NCI-H2196 treated with DMSO at 0.1 percent for 48 hours (cell line): ENCODE results near the gene JPH2.

Source experiments
- DNase-seq: peaks from one replicate; lab custom pipeline; 2025; ENCODE audit not compliant: unreplicated experiment; lab: John Stamatoyannopoulos, UW

The JPH2 gene

DNA sequence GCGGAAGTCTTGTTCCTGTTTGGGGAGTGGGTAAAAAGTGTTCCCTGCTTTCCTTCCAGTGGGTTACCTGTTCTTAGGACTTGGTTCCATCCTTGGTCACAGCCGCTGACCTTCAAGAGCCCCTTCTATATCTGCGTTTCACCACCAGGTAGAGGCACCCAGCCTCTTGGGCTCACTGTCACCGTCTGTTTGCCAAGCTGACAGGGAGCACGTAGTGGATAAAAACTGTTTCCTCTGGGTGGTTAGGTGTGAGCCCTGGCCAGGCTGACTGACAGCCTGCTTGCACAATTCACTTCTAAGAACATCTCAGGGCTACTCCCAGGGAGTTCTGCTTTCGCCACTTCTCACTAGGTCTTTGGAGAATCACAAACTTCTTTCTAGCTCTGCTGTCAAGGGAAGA is 1.8 kb upstream of the JPH2 start:
- DNase-seq, result no peak

DNA sequence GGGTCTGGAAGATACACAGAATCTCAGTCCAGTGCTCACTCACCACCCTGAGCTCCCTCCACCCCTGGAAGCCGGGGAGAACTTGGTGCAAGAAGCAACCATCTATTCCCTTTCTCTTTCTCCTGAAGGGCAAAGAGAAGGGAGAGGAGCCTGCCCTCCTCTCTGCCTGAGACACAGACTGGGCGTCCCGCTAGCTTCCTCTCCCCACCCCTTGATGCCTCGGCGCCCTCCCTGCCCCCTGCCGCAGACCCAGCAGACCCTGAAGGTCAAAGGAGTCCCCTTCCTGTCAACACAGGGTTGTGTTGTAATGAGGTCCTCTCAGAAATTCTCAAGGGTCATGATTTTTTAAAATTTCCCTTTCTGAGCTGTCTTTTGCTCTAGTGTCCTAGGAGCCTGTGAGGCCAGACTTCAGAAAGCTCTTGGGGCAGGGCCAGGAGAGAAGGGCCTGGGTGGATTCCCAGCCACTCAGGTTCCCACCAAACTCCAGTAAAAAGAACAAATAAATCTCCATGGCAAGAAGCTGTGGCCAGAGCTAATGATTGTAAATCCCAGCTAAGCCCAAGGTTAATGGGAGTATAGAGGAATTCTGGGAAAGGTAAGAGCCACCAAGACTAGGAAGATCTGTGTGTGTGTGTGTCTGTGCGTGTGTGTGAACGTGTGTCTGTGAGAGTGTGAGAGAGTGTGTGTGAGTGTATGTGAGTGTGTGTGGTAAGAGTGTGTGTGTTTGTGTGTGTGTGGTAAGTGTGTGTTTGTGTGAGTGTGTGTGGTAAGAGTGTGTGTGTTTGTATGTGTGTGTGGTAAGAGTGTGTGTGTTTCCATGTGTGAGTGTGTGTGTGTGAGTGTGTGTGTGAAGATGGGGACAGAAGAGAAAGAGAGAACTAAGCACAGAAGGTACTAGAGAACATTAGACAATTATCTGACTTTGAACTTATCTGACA is 1.1 kb upstream of the JPH2 start:
- no peak for DNase-seq

DNA sequence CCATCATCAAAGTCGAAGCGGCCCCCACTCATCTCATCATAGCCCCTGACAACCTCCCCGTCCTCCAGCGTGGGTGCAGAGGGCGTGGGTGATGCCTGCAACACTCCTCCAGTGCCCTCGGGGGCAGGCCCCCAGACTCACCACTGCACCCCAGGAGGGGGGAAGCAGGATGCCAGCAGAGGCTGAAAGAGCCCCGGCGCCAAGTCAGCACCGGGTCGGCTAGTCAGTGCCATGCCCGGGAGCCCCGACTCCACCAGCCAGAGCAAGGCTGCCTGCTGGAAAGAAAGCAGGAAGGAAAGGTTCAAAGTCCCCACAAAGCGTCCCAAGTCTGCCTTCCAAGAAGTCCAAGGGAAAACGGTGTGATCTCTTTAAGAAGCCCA is 324 bp downstream of the JPH2 start:
- DNase-seq, result no peak

DNA sequence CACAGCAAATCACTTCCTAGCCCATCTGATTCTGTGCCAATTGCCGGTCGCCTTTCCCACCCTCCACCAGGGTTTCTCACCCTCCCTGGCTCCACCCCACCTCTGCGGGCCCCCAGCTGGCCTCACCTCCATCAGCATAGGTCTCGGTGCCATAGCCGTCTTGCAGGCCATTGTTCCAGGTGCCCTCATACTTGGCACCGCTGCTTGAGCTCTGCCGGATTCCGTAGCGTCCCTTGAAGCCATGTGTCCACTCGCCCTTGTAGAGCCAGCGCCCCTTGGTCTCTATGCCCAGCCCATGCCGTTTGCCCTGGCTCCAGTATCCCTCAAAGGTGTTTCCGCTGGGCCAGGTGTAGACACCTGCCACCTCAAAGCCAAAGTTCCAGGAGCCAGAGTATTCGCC is 787 bp downstream of the JPH2 start:
- no peak for DNase-seq

DNA sequence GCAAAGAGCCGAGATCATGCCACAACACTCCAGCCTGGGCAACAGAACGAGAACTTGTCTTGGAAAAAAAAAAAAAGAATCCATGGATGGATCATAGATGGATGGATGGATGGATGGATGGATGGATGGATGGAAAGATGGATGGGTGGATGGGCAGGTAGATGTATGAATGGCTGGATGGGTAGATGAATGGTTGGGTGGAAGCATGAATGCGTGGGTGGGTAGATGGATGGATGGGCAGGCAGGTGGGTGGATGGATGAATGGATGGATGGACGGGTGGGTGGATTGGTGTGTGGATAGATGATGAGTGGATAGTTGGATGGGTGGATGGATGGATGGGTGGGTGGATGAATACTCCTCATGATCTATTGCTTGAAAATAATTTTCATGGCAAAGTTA is 1.4 kb downstream of the JPH2 start:
- DNase-seq, result no peak

DNA sequence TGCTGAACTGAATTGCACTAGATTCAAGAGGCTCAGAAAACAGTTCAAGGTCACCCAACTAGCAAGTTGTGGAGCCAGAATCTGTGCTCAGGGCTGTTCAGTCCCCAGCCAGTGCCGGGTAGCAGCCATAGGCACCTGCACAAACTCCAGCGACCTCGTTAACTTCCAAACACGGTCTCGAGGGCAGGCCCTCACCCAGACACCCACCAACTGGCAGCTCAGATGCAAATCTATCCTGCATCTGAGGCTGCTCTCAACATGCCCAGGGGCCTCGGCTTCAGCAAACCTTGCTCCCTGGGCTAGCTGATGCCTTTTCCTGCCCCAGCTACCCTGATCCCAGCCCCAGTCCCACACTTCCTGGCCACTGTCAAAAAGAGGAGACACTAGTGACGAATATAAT is 3.7 kb downstream of the JPH2 start:
- DNase-seq, result no peak

DNA sequence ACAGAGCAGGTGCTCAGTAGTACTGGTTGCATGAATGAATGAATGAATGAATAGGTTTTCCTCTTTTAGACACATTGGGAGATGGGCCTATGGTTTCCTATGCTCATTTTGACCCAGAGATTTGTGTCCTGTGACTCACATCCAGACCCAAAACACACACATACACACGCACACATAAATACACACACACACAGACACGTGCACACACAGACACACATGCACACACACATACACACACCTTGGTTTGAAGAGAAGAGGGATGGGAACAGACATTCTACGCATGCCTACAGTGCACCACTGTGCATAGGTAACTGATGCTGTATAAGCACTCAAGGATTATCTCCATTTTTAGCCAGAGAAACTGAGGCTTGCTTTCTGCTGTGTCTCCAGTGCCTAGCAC is 4.1 kb downstream of the JPH2 start:
- no peak for DNase-seq

DNA sequence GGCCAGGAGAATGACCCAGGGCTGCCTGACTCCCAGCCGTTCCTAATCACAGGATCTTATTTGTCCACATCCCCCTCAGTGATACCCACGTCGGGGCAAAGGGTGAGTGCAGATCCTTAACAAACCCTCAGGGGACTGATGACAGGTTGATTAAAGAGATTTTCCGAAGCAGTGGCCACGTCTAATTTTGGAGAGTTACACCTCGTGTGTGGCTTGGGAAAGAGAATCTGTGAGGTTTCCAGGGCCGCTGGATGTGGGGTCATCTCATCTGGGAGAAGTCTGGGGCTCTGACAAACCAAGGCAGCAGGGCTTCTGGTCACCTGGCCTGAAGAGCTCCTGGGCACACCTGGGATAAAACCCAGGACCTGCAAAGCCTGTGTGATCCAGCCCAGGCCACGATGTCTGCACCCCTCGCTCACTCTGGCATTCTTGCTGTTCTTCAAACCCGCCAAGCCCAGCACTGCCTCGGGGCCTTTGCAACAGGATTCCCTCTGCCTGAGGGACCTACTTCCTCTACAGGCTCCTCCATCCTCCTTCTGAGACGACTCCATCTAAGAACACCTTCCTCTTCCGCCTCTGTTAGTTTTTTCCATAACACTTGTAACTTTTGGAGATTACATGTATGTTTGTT is 4.7 kb downstream of the JPH2 start:
- DNase-seq, result no peak

DNA sequence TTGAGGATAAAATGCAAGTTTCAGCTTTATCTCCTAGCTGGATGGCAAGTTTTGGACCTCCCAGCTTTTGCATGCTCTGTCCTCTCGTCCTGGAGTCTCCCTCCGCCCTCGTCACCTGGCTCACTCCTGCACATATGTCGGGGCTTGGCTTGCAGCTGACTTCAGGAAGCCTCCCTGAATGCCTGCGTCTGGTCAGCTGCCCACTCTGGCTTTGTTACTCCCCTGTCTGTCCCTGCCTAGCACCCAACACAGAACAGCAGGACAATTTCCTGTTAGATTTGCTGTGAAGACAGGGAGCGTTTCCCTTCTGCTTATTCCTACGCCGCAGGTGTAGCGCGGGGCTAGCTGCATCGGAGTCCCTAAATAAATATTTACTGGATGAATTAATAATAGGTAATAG is 5.4 kb downstream of the JPH2 start:
- DNase-seq, result no peak

DNA sequence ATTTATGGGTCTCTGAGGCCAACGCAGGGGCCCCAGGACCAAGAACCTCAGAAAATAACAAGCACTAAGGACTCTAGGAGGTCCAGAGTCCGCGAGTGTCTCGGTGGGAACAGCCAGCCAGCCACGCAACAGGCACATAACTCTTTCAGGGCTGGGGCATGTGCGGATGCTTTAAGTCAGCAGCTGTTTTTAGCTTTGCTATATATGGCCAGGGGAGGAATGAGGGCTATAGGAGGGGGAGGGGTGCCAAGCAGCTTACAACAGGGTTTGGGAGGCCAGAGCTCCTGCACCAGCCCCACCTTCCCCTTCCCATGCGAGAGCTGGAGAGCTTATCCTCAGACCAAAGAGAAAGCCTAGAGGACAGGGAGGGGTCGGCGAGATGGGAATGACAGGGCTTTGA is 6.2 kb downstream of the JPH2 start:
- DNase-seq, result no peak

DNA sequence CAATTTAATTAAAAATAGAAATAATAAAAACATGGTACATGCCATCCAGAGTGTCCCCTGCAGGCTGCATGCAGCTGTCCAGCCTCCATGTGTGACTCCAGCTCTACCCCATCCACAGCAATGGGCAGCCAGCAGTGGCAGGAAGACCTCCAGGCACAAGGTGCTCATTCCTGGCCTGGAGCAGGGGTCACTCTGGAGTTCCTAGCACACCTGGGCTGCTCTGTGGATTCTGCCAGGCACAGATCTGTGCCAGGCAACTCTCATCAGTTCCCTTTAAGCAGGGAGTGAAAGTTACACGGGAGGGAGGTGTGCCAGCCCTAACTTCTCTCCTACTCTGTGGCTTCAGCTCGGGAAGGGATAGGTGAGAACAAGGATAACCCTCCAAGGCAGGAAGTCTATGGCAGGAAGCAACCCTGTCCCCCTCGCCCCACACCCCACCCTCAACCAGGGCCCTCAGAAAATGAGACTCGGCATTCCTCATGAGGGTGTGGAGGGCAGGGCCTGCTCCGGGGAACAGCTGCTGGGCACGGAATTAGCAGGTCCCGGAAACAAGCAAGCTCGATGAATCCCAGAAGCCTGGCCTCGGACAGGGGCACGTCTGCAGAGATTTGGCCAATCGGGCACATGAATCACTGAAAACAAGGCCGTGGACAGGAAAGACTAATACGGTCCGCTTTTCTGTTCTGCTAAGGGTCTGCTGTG is 10.0 kb downstream of the JPH2 start:
- DNase-seq, result no peak

DNA sequence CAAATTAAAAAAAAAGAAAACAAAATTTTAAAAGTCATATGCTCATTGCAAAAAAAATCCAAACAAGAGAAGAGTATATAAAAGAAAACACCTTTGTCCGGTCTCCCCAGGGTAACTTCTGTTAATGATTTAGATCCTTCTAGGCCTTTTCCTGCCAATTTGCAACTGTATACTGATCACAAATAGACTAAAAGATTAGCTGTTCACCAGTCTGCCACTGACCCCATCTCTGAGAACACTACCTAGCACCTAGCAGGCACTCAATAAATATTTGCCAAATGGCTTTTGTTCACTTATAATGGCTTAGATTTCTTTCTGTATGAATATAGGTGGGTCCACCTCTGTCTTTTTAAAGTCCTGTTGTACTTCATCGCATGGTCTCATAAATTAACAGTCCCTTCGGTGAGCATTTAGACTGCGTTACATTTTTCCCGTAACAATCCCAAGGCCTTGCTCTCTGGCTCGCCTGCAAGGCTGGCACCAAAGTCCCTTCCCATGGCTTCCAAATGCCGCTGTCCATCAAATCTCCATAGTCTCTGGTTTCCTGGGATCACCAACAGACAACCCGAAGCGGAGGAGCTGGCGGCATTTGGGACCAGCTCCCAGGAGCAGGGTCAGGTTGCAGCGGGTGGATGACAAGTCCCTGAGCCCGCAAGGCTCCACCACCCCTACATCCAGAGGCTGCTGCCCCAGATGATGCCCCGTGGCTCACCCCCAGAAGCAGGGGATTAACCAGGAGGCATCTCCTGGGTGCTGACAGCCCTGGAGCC is 11.8 kb downstream of the JPH2 start:
- DNase-seq, result no peak

DNA sequence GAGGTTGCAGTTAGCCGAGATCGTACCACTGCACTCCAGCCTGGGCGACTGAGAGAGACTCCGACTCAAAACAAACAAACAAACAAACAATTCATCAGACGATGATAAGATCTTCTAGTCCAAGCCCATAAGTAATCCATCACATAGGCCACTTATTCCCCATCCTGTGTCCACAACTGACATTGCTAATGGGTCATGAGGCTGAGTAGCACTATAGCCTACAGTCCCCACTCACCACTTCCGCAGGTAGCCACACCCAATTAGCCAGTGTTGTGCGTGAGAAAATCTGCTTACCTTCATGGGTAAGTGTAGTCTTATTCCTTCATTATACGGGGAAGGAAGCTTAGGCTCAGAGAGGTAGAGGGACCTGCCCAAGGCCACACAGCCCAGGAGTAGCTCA is 13.1 kb downstream of the JPH2 start:
- DNase-seq, result no peak

DNA sequence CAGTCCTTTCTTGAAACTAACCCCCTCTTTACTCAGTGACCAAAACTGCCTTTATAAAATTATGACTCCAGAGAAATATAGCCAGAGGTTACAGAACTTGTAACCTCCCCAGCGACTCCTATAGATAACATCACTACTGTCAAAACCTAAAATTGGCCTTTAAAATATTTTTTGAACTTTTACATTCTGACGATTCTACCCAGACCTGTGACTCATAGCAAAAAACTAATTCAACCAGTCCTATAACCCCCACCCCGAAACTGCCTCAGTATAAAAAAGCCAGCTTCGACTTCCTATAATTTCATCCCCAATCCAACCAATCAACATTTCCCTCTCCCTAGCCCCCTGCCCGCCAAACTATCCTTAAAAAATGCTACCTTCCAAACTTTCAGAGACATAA is 13.9 kb downstream of the JPH2 start:
- no peak for DNase-seq

DNA sequence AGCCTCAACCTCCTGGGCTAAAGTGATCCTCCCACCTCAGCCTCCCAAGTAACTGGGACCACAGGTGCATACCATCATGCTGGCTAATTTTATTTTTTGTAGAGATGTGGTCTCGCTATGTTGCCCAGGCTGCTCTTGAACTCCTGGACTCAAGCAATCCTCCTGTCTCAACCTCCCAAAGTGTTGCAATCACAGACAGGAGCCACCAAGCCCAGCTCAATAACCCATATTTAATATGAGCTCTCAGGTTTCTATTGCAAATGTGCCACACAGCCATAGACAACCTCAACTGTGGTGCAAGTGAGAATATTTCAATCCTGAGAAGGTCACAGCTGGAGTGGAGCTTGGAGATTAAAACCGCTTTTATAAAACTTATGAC is 14.4 kb downstream of the JPH2 start:
- no peak for DNase-seq

DNA sequence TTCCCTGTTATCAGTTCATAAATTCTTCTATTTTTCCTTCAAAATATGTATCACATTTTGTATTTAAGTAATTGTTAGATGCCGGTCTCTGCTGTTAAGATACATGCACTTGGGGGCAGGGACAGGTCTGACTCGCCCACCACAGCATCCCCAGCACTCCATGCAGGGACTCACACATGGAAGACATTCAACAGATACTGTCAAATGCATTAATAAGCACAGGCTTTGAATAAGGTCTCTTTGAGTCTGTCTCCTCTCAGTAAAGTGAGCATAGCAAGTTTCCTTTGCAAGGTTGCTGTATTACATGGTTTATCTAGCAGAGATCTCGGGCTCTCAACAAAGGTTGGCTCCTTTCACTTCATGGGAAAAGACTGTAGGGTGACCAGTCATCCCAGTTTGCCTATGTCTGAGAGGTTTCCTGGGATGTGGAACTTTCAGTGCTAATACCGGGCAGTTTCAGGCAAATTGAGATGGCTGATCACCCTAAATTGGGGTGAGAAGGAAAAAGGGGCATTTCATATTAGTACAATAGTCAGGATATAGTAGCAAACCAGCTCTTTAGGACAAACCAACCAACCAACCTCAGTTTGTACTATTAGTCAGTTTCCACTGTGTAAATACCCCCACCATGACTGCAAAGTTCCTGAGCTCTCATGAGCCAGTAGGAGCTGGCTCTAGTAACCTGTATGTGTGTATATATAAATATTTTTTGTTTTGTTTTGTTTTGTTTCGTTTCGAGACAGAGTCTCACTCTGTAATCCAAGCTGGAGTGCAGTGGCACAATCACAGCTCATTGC is 15.0 kb downstream of the JPH2 start:
- no peak for DNase-seq

DNA sequence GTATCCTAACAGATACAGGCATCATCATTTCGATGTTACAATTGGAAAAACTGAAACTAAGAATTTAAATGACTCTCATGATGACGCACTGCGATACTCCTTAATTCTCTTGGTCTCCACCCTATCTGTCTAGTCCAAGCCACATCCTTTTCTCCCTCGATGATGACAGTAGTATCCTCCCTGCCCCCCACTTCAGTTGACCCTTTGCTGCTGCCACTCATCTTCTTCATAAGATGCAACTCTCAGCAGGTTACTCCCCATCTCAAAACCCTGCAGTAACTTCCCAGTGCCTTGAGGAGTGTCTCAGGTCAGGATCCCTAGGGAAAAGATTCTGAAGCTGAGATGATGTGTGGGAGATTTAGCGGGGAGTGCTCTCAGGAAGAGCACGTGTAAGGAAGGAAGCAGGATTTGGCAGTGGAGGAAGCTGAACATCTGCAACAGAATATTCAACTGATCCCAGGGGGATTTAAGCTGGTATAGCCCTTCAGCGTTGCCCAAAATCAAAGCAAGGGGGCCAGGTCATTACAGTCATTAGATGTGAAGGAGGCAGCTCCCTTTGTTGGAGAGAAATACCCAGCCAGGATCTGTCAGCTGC is 16.1 kb downstream of the JPH2 start:
- no peak for DNase-seq

DNA sequence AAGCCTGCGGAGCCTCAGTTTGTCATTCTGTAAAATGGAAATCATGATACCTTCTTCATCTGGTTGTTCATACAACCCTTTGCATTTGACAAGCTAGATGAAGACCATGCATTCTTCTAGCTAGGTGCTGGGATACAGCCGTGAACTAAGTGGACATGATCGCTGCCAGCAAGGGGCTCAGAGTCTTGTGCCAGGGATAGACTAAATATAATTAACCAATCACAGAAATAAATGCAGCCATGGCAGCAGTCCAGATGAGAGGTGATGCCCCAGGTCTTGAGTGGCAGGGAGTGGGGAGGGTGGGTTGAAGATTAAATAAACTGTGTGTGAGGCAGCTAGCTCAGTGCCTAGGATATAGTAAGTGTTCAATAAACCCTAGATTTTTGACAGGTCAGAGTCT is 19.3 kb downstream of the JPH2 start:
- no peak for DNase-seq

DNA sequence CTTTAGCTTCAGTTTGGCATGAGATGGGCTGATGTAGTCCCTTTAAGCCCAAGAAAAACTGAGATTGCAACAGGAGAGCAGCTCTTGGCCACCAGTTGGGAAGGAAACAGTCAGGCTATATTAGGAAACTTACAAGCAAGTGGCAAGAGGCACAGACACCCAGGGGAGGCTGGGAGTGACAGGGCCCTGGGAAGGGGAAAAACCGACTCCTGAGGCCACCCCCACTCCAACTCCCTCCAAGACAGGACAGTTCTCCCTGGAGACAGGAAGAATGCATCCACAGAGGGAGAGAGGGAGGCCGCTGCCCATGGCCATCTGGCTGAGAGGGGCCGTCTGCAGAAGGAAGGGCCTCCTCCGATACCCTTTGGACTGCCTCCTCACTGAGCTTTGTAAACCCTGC is 20.5 kb downstream of the JPH2 start:
- no peak for DNase-seq

DNA sequence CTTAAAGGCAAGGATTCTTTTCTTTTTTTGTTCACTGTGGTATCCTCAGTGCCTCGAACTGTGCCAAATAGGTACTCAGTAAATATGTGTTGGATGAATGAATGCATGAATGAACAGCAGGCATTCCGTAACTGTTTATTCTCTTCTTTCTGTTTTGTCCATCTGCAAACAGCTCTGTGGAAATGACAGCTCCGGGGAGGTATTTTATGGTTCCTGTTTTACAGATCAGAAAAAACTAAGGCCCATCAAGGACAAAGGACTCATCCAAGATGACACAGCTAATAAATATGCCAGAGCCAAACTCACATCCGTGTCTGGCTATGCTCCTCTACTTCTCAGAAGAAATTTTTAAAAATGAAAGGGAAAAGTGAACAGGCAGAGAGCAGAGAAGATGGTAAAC is 21.0 kb downstream of the JPH2 start:
- DNase-seq, result no peak
